GM12873 (cell line): ENCODE measurements around the gene UBA1.

Experiments used
- CTCF ChIP-seq: IDR thresholded peaks from 2 replicates; pipeline ENCODE4 v1.5.1; 2012; ENCODE audit warnings: low read depth, mild to moderate bottlenecking, moderate library complexity, low read length, control low read depth; ENCODE audit not compliant: insufficient read depth; ENCODE audit errors: missing control alignments

Gene UBA1

GRCh38 chrX:47146936-47147859 is 46.4 kb upstream of the UBA1 start:
- TF ChIP-seq CTCF, result no peak

- TF ChIP-seq CTCF, result no peak
Observed at GRCh38 chrX:47148946-47149345, 44.7 kb upstream of the UBA1 start.

- TF ChIP-seq CTCF, result no peak
Observed at GRCh38 chrX:47151435-47151834, 42.2 kb upstream of the UBA1 start.

- TF ChIP-seq CTCF, result no peak
Observed at GRCh38 chrX:47156611-47157520, 36.8 kb upstream of the UBA1 start.

- no peak for TF ChIP-seq CTCF
Observed at GRCh38 chrX:47158131-47158530, 35.5 kb upstream of the UBA1 start.

- no peak for TF ChIP-seq CTCF
Observed at GRCh38 chrX:47158781-47159180, 34.8 kb upstream of the UBA1 start.

- TF ChIP-seq CTCF, result no peak
Observed at GRCh38 chrX:47160781-47161180, 32.8 kb upstream of the UBA1 start.
